Activated CD4-positive, CD25-positive, alpha-beta regulatory T cell (primary cell): Measurements from ENCODE around the gene S100A3.
"Not testable (repeated sequence)": the region's sequence is repeated elsewhere in the genome, so short reads cannot be mapped to it uniquely, and the experiment has no call there.

Experiments used
- DNase-seq, 4 experiments: peaks; one replicate each; lab custom pipeline; 2025; lab: John Stamatoyannopoulos, UW

Gene S100A3

GRCh38 chr1:153548722-153549688, at the start of gene S100A3:
S100A3 (minus strand) TSS chr1:153549258; CDS start chr1:153548485, 773 bp downstream.
- no peak for DNase-seq

- DNase-seq: no peak
These were observed 49.5 kb upstream of the S100A3 start for GRCh38 chr1:153598309-153599172.

- no peak for DNase-seq
These were observed 48.1 kb upstream of the S100A3 start for GRCh38 chr1:153597206-153597605.

GRCh38 chr1:153592748-153593147, 43.7 kb upstream of the S100A3 start:
- DNase-seq: no peak

- no peak for DNase-seq
These were observed 39.4 kb upstream of the S100A3 start for GRCh38 chr1:153588482-153588881.

GRCh38 chr1:153588033-153588432, 39.0 kb upstream of the S100A3 start:
- not testable (repeated sequence) for DNase-seq

- DNase-seq: no peak
These were observed 38.3 kb upstream of the S100A3 start for GRCh38 chr1:153587314-153587713.

- no peak for DNase-seq
These were observed 37.3 kb upstream of the S100A3 start for GRCh38 chr1:153586347-153586746.

GRCh38 chr1:153585006-153585405, 35.9 kb upstream of the S100A3 start:
- DNase-seq: no peak

- no peak for DNase-seq
These were observed 34.9 kb upstream of the S100A3 start for GRCh38 chr1:153583976-153584375.

GRCh38 chr1:153583514-153583913, 34.5 kb upstream of the S100A3 start:
- not testable (repeated sequence) for DNase-seq

- not testable (repeated sequence) for DNase-seq
These were observed 33.8 kb upstream of the S100A3 start for GRCh38 chr1:153582836-153583235.

- DNase-seq: no peak
These were observed 29.9 kb upstream of the S100A3 start for GRCh38 chr1:153578936-153579335.

- no peak for DNase-seq
These were observed 29.4 kb upstream of the S100A3 start for GRCh38 chr1:153578490-153578889.

GRCh38 chr1:153577624-153578051, 28.6 kb upstream of the S100A3 start:
- no peak for DNase-seq

GRCh38 chr1:153577138-153577537, 28.1 kb upstream of the S100A3 start:
- DNase-seq: no peak

GRCh38 chr1:153575497-153575896, 26.4 kb upstream of the S100A3 start:
- not testable (repeated sequence) for DNase-seq

- DNase-seq: not testable (repeated sequence)
These were observed 26.0 kb upstream of the S100A3 start for GRCh38 chr1:153575081-153575491.

GRCh38 chr1:153573351-153573750, 24.3 kb upstream of the S100A3 start:
- DNase-seq: no peak

- peak in 2 of 4 experiments; percentile 15 to 19 for DNase-seq
These were observed 23.5 kb upstream of the S100A3 start for GRCh38 chr1:153572569-153573015.

- no peak for DNase-seq
These were observed 22.6 kb upstream of the S100A3 start for GRCh38 chr1:153571706-153572105.

- no peak for DNase-seq
These were observed 21.8 kb upstream of the S100A3 start for GRCh38 chr1:153570874-153571273.
